Measurements from ENCODE around the gene LRRC4C.

Gene LRRC4C

GRCh38 chr11:41320238-41320637 lies 139.2 kb downstream of the LRRC4C start:
- no peak for DNase-seq

GRCh38 chr11:41319434-41319833 lies 140.0 kb downstream of the LRRC4C start:
- no peak for DNase-seq

DNA sequence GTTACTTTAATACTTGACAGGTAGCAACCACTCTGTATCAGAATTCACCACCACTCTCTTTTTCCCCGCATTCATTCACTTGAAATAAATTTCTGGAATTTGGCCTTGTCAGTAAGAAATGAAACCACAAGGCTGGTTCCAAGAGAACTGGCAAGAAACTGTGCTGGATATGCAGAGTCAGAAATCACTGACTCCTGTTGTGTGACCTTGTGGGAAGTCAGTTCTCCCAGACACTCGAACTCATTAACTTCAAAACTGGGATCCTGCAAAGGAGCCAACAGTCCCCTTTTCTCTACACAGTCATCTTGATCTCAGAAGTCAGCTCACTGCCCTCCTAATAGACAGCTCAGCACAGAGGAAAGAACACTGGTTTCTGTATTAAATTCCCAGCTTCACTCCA lies 142.7 kb downstream of the LRRC4C start:
- no peak for DNase-seq

DNA sequence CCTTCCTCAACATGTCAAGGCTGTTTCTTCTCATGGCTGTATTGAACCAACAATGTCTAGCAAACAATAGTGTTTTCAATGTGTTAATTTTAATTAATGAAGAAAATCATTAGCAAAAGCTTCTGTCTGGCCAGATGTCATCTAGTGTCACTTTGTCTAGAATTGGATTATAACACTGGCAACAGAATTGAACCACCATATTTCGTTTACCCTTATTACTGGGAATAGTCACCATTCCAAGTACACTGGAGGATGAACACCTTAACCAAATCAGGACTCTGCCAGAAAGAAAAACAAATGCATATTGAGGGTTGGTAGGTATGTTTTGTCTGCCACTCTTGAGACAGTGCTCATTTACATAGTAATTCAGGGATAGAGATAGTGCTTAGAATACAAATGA lies 146.2 kb downstream of the LRRC4C start:
- DNase-seq = no peak

- no peak for DNase-seq
These were observed 149.7 kb downstream of the LRRC4C start for GRCh38 chr11:41309716-41310115.

- no peak for DNase-seq
These were observed 150.3 kb downstream of the LRRC4C start for GRCh38 chr11:41309111-41309522.

DNA sequence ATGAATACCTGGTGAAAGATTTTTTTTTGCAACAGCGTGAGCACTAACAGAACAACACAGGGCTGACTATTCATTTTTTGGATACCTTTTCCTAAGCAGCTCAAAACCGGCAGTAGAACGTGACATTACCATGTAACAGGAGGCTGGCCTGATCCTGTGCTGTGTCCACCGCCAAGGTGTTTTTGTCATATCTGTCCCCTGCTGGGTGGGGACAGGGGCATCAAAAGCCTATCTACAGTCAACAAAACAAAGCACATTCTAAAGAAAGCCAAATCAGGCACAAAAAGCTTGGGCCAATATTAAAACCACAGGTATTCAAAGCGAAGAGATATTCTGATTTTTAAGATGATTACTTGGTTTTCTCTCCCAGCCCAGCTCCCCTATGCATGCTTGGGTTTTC lies 151.2 kb downstream of the LRRC4C start:
- DNase-seq = no peak

- DNase-seq = no peak
These were observed 152.0 kb downstream of the LRRC4C start for GRCh38 chr11:41307296-41308080.

DNA sequence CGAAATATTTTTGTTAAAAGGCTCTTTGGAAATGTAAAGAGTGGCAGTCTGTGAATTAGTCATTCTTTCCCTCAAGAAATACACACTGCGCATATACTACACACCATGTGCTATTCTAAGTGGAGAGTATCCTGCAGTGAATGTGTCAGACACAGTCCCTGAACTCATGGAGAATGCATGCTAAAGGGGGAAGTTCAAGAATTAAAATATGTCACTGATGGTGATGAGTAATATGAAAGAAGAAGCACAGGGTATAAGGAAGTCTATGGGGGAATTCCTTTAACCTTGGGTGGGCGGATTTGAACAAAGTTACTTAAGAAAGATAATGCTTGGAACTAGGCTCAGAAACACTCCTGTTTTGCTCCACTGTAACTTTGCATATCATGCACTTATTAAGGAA lies 153.0 kb downstream of the LRRC4C start:
- DNase-seq = no peak

DNA sequence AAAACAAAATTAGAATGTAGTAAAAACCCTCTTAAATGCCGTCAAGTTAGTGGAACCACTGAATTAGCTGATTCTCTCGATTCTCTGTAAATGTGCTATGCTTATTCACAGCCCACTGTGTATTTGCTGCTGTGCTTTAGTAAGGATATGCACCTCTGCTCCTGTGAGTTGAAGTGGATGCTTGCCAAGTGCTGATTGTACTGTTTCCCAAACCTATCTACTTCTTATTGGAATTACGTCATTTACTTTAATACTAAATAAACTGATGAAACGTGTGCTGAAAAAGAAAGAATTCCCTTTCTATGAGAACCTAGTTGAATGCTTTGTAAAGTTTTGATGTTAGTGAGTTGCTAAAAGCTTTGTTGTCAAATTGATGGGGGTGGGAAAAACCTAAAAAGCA lies 158.4 kb downstream of the LRRC4C start:
- no peak for DNase-seq

DNA sequence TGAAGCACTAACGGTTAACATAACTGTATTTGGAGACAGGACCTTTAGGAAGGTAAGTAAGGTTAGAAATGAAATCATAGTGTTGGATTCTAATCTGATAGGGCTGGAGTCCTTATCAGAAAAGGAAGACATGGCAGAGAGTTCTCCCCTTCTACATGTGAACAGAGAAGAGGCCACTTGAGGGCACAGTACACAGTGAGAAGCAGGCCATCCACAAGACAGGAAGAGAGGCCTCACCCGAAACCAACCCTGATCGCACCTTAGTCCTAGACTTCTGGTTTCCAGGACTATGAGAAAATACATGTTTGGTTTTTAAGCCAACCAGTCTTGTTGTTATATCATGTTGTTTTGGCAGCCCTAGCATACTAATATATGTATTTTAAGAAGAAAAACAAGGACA lies 170.0 kb downstream of the LRRC4C start:
- no peak for DNase-seq

DNA sequence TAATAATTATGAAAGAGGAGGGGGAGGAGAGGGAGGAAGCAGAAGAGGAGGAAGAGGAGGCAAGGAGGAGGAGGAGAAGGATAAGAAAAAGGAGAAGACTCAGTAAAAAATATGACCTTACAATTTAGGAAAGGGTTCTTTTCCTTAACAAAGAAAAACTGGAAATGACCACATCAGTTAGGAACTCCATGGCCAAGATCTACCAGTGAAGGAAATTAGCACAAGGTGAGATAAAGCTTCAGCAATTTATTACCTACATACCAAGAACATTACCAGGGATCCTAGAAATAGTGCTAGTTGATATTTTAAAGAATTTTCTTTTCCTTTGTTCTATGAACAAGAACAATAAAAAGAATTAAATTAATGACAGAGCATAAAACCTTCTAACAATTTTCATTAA lies 172.7 kb downstream of the LRRC4C start:
- no peak for DNase-seq

GRCh38 chr11:41284354-41284753 lies 175.1 kb downstream of the LRRC4C start:
- no peak for DNase-seq

DNA sequence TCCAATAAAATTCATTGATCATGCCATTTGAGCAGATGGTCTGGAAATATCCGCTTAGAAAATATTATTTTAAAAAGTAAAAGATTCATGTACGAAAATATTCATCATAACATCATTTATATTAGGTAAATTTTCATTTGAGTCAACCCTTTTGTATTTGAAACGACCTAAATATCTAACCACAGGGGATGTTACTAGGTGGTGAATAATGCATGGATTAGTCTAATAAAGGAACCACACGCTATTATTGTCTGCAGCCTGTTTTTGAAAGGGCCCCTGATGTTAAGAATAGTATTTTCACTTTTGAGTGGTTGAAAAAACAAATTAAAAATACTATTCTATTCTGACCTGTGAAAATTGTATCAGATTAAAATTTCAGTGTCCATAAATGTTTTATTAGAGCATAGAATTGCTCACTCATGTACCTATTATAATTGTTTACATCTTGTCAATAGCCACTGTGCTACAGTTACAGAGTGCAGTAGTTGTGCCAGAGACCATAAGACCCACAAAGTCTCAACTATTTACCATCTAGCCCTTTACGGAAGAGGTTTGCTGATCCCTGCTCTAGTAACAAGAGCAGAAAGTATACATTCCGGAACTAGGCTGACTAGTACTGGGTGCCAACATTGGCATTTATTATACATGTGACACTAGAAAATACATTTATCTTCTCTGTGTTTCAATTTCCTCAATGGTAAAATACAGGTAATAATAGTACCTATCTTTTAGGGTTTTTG lies 176.1 kb downstream of the LRRC4C start:
- DNase-seq = no peak

- peak; percentile 73 for DNase-seq
These were observed 177.1 kb downstream of the LRRC4C start for GRCh38 chr11:41282395-41282794.

GRCh38 chr11:41281131-41281742 lies 178.2 kb downstream of the LRRC4C start:
- DNase-seq = no peak

DNA sequence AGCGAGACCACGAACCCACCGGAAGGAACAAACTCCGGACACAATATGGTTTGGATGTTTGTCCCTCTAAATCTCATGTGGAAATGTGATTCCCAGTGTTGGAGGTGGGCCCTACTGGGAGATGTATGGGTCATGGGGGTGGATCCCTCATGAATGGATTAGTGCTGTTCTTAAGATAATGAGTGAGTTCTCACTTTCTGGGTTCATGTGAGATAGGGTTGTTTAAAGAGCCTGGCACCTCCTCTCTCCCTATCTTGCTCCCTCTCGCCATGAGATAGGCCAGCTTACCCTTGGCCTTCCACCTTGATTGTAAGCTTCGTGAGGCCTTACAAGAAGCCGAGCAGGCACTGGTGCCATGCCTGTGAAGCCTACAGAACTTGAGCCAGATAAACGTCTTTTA lies 184.6 kb downstream of the LRRC4C start:
- DNase-seq = no peak

- no peak for DNase-seq
These were observed 185.5 kb downstream of the LRRC4C start for GRCh38 chr11:41273908-41274307.

- DNase-seq = no peak
These were observed 192.0 kb downstream of the LRRC4C start for GRCh38 chr11:41267451-41267850.

DNA sequence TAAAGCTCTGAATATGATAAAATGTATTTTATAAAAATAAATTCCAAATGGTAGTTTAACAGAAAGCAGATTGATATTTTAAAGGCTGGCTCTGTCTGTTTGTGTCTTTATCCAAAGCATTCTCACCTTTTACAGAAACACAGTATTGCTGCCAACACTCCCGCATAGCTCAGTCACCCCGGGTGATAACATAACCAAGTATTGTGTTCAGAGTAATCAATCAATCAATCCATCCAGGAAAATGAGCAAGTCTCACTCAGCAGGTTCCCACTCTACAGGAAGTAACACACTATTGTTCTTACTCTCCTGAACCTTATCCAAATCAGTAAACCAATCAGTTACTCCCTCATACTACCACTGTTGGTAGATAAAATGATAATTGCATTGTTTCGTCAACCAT lies 203.4 kb downstream of the LRRC4C start:
- DNase-seq = no peak

DNA sequence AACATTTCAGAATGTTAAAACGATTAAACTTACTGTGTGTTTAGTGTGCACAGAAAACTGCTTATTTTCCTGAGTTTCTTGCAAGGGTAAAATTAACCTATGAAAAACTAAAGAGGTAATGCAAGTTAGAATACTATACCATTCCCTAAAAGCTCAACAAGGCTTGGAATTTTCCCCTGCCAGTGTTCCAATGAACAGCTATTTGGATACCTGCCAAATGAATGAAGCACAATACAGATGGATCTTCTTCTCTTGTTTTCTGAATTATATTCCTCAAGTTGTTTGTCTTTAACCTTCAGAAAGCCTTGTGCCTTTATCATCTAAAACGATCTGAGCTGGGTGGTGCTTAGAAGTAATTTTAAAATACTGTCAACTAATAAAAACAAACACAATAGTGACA lies 204.5 kb downstream of the LRRC4C start:
- no peak for DNase-seq

GRCh38 chr11:41250408-41250935 lies 209.0 kb downstream of the LRRC4C start:
- DNase-seq = no peak

- no peak for DNase-seq
These were observed 211.8 kb downstream of the LRRC4C start for GRCh38 chr11:41247621-41248020.

DNA sequence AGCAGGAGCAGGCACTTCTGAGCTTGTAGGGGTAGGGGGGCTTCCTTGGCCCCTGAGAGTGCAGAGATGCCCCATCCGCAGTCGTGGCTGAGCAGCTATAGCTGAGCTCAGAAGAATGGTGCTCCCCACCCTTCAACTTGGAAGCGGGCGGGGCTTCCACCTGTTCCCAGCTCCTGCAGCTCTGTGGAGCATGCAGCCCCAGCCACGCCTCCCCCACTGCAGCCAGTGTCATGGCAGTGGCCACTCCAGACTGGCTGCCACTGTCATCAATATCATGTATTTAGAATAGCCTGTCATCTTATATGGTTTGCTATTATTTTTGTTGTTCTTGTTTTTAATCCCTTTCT lies 213.1 kb downstream of the LRRC4C start:
- no peak for DNase-seq
